H4 (cell line): Measurements from ENCODE around the gene SCGB1D4. TPM values are rescaled to one million over a fixed set of nuclear protein-coding genes. Genes with fewer than 3 reads are reported as not detected.
A peak's percentile ranks its signal among the peaks of the same experiment; 100 is the strongest.
"Not testable (repeated sequence)": the region's sequence is repeated elsewhere in the genome, so short reads cannot be mapped to it uniquely, and the experiment has no call there.

Experiments
- DNase-seq: peaks from one replicate; pipeline ENCODE4 v3.0.0-alpha.2; 2015; ENCODE audit warnings: low spot score
- total RNA-seq: library from RNA; depleted of rRNA; stranded (reverse); fragments of >200 nt; shearing (Covaris generic); gene quantifications from 2 replicates; pipeline ENCODE4 v1.2.3, GENCODE V29; 2014; rRNA removed

The SCGB1D4 gene, protein sequence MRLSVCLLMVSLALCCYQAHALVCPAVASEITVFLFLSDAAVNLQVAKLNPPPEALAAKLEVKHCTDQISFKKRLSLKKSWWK
- not detected in 2 replicates for total RNA-seq

DNA sequence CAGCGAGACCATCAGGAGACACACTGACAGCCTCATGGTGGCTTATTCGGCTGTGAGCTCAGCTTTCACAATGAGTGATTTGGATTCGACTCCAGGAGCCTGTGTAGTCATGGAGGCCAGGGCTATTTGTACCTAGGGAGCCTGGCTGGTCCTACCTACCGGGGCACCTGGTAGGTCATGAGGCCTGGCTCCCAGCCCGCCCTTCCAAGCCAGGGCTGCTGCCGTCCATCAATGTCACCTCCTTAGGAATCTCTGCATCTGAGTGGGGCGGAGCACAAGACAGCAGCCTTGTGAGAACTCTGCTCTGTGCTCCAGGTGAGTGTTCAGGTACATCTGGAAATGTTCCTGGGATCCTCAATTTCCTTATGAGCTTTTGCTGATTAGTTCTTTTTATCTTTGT is at the start of gene SCGB1D4:
SCGB1D4 (minus strand) TSS at position 101 of the 400 bp plus-strand sequence; CDS start at position 36, 65 bp downstream.
- DNase-seq: no peak

DNA sequence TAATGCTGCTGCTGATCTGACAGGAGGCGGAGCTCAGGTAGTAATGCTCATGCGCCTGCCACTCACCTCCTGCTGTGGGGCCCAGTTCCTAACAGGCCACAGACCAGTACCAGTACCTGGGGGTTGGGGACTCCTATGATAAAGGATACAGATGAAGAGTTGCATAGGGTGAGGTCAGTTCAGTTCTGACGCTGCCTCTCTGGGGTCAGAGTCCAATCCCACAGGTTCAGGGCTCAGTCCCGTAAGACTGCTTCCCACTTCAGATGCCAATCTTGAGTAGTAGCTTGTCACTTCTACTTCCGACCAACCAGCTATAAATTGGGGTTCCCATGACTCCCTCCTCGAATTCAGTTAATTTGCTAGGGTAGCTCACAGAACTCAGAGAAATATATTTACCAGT is 47.0 kb upstream of the SCGB1D4 start:
- no peak for DNase-seq

DNA sequence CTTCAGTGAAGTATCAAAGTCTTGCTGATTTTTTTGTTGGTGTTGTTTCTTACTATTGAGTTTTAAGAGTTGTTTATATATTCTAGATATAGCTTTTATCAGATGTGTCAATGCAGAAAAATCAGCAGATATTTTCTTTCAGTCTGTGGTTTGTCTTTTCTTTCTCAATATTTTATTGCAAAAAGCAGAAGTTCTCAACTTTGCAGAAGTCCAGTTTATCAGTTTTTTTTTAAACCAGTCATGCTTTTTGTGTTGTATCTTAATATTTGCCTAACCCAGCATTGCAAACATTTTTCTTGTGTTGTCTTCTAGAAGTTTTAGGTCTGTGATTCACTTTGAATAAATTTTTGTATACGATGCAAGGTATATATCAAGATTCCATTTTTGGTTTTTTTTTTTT is 45.3 kb upstream of the SCGB1D4 start:
- DNase-seq: no peak

DNA sequence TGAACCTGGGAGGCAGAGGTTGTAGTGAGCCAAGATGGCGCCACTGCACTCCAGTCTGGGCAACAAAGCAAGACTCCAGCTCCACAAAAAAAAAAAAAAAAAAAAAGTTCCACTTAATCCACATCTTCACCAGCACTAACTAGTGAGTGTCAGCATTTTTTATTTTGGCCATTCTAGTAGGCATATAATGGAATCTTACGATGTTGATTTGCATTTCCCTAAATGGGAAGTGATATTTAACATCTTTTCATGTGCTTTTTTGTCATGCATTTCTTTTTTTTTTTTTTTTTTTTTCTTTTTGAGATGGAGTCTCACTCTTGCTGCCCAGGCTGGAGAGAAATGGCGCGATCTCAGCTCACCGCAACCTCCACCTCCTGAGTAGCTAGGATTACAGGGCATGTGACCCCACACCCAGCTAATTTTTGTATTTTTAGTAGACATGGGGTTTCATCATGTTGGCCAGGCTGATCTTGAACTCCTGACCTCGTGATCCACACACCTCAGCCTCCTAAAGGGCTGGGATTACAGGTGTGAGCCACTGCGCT is 44.8 kb upstream of the SCGB1D4 start:
- not testable (repeated sequence) for DNase-seq

DNA sequence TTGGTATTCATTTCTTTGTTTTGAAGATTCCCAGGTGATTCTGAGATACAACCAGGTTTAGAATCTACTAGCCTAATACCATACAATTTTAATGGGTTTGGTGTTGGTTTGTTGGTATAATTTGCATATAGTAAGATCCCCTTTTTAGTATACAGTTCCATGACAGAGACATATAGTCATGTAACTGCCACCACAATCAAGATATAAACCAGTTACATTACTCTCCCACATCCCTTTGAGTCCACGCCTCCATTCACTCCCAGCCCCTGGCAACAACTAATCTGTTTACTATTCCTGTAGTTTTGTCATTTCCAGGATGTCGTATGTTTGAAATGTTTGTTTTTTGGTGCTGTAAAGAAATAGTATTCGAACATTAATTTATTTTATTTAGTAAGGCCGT is 42.7 kb upstream of the SCGB1D4 start:
- no peak for DNase-seq

DNA sequence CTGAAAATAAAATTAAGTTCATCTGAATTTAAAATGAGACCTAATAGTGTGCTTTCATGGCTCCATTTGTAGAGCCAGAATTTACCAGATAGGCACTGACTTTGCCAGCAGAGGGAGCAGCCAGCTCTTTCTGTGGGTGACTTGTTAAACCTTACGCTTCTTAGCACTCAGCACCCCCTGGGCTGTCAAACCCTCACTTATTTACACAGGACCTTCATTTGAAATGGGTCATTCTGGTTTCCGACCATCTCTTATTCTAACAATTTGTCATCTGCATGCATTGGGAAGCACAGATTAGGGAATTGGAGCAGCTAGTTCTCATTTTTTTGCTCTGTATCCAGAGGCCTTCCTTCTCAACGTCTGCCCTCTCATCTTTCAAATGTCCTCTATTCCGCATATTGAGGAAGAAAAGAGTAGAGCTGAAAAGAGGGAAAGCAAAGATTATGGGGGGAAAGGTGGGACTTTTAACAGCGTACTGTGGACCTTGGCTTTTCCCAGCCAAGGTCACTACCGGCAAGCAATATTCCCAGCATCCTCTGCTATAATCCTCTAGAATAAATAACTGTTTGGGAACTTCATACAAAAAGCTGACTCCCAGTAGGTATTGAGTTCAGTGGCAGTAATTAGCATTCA is 41.5 kb upstream of the SCGB1D4 start:
- DNase-seq: peak; percentile 35

DNA sequence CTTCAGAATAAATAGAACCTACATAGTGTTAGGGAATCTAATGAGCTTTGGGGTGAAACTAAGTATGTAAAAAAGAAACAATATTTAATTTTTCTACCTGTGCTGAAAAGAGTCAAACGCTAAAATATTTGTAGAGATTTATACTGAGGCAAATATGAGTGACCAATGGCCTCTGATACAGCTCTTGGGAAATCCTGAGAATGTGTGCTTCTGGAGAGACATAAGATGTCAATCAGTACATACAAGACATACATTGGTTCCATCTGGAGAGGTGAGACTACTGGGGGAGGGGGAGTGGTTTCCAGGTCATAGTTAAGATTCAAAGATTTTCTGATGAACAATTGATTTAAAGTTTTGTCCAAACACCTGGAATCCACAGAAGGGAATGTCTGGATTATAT is 39.3 kb upstream of the SCGB1D4 start:
- no peak for DNase-seq

DNA sequence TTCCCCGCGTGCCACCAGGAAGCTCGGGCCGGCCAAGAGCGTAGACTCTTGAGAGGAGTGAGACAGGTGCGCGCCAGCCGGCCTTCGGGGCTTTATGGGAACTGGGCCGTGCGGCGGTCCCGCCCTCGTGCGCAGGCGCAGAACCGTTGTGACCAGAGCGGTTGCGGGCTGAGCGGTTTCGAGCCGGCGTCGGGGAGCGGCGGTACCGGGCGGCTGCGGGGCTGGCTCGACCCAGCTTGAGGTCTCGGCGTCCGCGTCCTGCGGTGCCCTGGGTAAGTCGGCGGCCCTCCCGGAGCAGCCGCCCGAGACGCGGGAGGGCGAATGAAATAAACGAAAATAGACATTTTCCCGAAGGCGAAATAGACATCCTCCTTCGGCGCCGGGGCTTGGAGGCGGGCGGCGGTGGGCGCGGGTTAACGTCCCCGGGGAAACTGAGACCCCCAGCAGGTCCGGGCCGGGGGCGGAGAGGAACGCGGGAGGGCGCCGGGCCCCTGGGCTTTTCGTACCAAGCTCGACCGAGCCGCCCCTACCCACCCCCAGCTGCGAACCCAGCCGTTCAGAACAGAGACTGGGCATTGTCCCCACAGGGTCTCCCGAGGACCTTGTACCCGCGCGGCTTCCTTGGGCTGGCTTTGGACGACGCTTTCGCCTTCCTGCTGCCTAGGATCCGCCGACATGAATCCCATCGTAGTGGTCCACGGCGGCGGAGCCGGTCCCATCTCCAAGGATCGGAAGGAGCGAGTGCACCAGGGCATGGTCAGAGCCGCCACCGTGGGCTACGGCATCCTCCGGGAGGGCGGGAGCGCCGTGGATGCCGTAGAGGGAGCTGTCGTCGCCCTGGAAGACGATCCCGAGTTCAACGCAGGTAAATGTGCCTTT is 38.7 kb upstream of the SCGB1D4 start, which contains the start of gene ASRGL1:
ASRGL1 (plus strand) TSS at position 146 of the 879 bp plus-strand sequence; CDS start at position 676, 530 bp downstream.
- DNase-seq: peak; percentile 60

DNA sequence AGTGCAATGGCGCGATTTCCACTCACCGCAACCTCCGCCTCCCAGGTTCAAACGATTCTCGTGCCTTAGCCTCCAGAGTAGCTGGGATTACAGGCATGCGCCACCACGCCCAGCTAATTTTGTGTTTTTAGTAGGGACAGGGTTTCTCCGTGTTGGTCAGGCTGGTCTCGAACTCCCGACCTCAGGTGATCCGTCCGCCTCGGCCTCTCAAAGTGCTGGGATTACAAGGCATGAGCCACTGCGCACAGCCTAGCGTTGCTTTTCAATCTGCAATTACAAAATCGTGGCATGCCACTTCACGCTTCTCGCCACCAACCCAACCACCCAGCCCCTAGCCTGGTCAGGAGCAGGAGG is 38.1 kb upstream of the SCGB1D4 start:
- DNase-seq: not testable (repeated sequence)

DNA sequence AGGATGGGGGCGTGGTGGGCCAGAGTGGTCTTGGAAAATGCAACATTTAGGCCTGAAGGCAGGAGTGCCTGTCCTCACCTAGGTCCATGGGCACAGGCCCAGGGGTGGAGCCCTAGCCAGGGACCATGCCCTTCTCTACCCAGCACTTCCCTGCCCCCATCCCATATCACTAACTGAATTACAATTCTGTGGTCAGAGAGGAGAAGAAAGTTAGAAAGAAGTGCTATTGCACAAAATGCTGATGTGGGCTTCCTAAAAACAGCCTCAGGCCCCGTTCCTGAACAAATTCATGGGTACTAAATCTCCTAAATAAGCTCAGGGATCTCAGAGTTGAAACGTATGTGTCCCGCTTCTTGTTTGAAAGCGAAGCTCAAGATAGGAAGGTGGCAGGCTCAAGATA is 34.9 kb upstream of the SCGB1D4 start:
- no peak for DNase-seq

DNA sequence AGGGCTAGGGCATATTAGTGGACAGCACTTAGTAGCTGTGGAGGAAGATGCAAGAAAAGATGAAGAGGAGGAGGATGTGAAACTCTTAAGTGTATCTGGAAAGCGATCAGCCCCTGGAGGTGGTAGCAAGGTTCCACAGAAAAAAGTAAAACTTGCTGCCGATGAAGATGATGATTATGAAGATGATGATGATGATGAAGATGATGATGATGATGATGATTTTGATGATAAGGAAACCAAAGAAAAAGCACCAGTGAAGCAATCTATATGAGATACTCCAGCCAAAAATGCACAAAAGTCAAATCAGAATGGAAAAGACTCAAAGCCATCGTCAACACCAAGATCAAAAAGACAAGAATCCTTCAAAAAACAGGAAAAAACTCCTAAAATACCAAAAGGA is 32.4 kb upstream of the SCGB1D4 start:
- DNase-seq: not testable (repeated sequence)

DNA sequence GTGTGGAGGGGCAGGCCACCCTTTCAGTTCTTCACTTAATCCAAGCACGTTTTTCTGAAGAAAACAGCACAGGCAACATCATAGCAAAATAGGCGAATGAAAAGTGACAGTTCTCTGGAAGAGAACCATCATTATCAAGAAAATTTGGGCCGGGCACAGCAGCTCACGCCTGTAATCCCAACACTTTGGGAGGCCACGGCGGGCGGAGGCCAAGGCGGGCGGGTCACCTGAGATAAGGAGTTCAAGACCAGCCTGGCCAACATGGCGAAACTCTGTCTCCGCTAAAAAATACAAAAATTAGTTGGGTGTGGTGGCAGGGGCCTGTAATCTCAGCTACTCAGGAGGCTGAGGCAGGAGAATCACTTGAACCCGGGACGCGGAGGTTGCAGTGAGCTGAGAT is 28.7 kb upstream of the SCGB1D4 start:
- not testable (repeated sequence) for DNase-seq

DNA sequence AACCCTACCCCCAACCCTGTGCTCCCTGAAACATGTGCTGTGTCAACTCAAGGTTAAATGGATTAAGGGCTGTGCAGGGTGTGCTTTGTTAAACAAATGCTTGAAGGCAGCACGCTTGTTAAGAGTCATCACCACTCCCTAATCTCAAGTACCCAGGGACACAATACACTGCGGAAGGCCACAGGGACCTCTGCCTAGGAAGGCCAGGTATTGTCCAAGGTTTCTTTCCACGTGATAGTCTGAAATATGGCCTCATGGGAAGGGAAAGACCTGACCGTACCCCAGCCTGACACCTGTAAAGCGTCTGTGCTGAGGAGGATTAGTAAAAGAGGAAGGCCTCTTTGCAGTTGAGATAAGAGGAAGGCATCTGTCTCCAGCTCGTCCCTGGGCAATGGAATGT is 27.8 kb upstream of the SCGB1D4 start:
- not testable (repeated sequence) for DNase-seq

DNA sequence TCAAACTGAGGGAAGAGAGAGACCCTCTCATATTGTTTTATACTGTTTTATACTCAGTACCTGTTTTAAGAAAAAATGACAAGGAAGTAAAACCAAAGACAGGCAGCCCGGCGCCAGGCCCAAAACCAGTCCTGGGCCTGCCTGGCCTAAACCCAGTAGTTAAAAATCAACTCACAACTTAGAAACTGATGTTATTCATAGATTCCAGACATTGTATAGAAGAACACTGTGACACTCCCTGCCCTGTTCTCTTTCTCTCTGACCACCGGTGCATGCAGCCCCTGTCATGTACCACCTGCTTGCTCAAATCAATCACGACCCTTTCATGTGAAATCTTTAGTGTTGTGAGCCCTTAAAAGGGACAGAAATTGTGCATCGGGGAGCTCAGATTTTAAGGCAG is 26.9 kb upstream of the SCGB1D4 start:
- not testable (repeated sequence) for DNase-seq

DNA sequence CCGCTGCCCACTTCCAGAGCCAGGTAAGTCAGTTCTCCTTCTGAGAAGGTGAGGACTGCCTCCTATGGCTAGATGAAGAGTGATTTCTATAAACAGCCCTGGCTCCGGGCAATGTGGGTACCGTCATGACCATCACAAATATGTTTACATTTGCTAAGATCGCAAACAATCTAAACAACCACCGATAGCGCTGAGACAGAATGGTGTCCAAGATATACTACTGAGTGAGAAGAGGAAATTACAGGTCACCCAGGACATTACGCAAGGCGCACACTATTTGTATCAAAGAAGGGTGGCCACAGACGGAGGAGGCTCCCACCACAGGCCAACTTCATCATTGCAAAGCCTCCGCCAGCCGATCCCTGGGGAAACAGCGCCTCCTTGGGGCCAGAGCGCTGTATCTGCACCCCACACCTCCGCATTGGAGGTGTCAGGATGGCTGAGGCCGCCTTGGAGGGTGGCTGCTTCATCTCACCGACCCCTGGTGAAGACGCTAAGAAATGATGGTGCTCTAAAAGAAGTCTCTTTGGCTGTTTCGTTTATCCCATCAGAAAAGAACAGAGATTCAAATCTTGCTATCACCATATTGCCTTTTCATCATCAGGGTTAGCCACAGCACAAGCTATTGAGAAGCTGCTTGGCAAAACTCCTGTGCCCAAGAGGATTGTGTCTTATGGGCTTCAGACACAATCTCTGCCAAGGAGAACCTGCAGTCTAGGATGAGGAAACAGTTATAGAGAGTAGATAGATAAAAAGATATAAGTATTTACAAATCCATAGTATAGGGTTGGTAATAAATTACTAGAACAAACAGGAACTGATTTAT is 26.1 kb upstream of the SCGB1D4 start:
- DNase-seq: peak; percentile 81

DNA sequence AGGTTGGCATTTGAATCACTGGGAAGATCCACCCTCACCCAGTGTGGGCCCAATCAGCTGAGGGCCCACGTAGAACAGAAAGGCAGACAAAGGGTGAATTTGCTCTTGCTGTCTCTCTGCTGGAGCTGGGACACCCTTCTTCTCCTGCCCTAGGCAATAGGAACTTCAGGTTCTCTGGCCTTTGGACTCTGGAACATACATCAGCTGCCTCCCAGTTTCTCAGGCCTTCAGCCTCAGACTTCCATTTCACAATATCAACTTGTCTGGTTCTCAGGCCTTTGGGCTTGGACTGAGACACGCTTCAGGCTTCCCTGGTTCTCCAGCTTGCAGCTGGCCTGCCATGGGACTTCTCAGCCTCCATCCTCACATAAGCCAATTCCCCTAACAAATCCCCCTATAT is 23.6 kb upstream of the SCGB1D4 start:
- no peak for DNase-seq

DNA sequence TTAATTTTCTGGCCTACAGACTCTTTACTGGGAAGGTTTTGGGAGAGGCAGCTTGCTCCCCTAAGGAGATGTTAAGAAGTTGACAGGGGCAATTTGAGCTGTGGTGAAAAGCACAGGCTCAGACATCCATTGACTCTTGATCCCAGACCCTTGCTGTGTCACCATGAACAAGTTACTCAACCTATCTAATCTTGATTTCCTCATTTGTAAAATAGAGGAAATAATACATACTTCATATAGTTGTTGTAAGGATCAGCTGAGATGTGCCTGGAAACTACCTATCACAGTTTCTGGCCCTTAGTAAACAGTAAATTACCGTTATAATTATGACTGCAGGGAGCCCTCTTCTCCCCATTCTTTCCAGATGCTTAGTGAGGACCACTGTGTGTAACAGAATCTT is 16.6 kb upstream of the SCGB1D4 start:
- no peak for DNase-seq

DNA sequence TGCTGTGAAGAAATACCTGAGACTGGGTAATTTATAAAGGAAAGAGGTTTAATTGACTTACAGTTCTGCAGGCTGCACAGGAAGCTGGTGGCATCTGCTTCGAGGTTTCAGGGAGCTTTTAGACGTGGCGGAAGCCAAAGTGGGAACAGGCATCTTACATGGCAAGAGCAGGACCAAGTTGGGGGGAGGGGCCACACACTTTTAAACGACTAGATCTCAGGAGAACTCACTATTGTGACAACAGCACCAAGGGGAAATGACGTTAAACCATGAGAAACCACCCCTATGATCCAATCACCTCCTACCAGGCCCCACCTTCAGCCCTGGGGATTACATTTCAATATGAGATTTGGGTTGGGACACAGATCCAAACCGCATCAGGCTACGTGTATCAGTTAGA is 11.1 kb upstream of the SCGB1D4 start:
- DNase-seq: no peak

DNA sequence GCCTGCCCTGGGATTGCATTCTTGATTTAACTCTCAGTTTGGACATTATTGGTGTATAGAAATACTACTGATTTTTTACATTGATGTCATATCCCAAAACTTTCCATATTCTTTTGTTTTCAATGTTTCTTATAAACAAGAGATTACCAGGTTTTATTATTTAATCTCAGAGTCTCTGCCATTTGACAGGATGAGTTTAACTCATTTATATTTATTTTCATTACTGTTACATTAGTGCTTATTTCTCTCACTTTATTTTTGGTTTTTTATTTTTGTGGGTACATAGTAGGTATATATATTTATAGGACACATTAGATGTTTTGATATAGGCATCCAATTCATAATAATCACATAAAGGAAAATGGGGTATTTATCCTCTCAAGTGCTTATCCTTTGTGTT is 9.1 kb upstream of the SCGB1D4 start:
- no peak for DNase-seq

DNA sequence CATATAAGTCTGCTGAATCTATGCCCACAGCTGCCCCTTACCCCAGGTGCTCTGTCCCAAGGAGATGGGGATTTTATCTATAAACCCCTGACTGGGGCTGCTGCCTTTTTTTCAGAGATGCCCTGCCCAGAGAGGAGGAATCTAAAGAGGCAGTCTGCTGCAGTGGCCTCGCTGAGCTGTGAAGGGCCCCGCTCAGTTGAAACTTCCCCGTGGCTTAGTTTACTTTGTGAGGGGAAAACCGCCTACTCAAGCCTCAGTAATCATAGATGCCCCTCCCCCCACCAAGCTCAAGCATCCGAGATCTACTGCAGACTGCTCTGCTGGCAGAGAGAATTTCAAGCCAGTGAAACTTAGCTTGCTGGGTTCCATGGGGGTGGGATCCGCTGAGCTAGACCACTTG is 7.4 kb upstream of the SCGB1D4 start:
- no peak for DNase-seq

DNA sequence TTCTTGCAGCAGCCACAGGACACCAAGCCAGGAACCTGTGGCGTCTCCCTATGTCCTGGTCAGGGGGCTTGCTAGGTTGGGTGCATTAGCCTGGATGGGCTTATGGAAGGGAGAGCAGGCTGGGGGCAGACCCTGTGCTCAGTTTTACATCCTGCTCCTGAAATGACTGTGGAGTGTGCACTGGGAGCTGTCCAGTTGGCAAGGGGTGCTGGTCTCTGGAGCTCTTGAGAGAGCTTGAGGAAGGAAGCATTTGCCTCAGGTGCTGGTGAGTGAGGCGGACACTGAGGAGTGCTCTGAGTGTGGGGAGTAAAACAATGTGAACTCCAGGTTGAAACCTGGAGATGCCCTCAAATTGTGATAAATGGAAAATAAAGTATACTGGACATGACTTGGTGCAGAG is 3.4 kb downstream of the SCGB1D4 start:
- no peak for DNase-seq

DNA sequence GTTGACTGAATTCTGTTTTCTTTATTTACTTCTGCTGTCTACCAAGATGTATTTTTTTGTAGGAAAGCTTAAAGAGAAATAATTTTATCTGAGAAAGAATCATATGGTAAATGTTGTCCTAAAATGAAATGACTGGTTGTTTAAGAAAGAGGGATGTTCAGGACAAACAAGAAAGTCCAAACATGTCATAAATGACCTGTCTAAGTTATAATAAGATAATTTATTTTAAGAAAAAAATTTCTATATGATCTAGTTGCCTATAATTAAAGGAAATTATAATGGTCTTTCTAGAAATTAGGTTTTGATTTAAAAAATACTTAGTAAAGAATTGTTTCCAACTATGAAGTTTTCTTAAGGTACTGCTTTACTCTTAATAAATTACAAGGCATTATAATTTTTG is 18.4 kb downstream of the SCGB1D4 start:
- DNase-seq: no peak
